NCI-H2081 treated with DMSO at 0.1 percent for 48 hours (cell line): ENCODE data around the gene HMGCL.
"Not testable (repeated sequence)": the region's sequence is repeated elsewhere in the genome, so short reads cannot be mapped to it uniquely, and the experiment has no call there.

Source experiments
- DNase-seq: peaks from one replicate; lab custom pipeline; 2025; lab: John Stamatoyannopoulos, UW

HMGCL gene

DNA sequence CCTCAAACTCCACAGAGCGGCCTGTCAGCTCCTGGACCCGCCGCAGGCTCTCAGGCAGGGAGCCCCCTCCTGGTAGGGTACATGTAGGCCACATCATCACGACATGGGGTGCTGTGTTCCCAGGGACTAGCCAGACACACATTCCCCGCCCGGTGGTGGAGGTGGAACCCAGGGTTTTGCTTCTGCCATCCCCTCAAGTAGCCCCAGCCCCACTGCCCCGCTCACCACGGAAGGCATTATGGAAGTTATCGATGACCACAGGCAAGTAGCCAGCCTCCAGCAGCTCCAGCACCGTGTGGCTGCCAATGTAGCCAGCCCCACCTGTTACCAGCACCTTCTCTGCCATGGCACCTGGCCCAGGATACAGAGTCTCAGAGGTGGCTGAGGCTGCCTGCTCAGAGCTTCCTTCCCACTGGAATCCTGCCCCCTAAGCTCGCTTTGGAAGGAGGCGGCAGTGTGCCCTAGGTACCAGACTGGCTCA lies 26.5 kb downstream of the HMGCL start:
- no peak for DNase-seq

DNA sequence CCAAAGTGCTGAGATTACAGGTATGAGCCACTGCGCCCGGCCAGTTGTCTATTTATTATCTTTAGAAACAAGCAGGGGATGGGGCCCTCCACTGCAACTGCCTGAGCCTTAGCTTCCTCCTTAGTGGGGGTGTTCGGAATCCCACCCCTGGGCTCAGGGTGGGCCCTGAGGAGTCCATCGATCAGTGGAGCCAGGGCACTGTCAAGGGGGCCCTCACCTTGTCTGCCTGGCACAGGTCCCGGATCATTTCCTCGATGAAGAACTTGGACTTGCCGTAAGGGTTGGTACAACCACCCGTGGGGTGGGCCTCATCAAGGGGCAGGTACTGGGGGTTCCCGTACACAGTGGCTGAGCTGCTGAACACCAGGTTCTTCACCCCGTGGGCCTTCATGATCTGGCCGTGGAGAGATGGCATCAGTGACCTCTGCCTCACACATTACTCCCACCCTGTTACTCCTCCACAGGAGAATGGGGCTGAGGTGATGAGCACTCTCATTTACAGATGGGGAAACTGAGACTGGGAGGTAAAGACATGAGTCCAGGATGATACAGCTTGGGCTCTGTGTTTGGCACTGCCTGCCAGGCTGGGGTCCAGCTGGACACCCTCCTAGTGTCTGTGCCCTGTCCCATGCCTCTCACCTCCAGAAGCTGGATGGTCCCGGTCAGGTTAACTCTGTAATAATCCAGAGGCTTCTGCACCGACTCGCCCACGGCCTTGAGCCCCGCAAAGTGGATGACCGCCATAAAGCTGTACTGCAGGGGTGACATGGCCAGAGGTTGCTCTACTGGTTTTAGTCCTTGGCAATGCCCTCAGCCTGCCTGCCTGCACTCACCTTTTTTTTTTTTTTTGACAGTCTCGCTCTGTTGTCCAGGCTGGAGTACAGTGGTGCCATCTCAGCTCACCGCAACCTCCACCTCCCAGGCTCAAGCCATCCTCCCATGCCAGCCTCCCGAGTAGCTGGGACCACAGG lies 27.5 kb downstream of the HMGCL start:
- DNase-seq, result no peak

DNA sequence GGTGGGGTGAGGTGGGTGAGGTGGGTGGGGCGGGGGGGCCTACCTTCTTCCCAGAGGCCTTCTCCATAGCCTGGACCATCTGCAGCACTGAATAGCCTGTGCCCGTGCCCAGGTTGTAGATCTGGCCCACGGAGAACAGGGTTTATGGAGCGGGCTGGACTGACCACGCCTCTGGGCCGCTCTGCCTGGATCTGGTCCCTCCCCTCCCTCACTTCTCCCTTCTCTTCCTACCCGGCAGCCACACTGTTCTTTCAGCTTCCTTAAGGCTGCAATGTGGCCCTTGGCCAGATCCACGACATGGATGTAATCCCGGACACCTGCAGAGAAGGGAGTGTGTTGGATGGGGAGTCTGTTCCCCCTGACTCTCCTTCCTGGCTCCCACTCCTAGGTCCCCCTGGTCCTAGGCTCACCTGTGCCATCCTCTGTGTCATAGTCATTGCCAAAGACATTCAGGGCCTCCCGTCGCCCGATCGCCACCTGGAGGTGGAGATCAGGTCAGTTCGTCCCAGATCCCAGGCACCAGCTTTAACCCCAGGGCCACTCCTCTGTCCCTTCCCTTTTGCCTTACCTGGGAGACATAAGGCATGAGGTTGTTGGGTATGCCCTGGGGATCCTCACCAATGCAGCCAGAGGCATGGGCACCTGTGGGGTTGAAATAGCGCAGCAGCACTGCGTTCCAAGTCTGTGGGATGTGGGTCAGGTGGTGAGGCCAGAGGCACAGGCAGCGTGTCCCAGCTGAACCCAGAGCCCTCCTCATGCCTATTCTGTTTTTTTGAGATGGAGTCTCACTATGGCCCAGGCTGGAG lies 28.6 kb downstream of the HMGCL start:
- DNase-seq, result no peak

DNA sequence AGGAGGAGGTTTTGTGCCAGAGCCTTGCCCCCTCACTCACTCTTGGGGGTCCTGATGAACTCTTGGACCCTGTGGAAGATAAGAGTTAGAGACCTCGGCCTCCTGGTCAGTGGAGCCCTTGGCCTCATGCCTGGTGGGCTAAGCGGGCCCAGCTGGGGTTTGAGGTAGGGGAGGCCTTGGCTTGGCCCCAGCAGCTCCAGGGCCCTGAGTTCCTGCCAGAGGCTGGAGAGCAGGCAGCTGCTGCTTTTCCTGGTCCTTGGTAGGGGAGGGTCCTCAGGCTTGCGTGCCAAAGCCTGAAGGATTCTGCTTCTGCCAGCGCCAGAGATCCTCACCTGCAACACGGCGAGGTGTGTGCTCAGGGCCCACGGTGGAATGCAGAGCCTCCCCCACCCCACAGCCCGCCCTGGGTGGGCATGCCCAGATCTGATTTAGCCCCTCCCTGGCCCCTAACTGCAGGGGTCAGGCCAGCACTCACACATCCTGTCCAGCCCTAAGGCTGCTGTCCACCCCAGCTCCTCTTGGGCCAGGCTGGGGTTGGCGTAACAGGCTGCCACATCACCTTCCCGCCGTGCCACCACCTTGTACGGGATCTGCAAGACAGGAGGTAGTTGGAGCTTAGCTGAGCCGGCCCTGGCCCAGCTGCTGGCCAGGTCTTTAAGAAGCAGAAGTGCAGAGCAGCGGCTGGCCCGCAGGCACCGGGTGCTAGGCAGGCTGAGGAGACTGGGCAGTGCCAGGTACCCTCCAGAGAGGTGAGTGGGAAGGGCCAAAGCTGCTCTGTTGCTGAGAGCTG lies 29.4 kb downstream of the HMGCL start:
- no peak for DNase-seq

DNA sequence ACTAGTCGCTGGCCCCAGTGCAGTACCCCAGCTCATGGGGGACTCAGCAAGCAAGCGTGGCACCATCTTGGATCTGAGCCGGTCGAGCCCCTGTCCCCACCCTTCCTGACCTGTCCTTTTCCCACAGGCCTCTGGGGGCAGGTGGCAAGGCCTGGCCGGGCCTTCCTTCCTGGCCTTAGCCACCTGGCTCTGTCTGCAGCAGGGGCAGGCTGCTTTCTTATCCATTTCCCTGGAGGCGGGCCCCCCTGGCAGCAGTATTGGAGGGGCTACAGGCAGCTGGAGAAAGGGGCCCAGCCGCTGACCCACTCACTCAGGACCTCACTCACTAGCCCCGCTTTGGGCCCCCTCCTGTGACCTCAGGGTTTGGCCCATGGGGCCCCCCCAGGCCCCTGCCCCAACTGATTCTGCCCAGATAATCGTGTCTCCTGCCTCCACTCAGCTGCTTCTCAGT lies 30.5 kb downstream of the HMGCL start:
- not testable (repeated sequence) for DNase-seq

DNA sequence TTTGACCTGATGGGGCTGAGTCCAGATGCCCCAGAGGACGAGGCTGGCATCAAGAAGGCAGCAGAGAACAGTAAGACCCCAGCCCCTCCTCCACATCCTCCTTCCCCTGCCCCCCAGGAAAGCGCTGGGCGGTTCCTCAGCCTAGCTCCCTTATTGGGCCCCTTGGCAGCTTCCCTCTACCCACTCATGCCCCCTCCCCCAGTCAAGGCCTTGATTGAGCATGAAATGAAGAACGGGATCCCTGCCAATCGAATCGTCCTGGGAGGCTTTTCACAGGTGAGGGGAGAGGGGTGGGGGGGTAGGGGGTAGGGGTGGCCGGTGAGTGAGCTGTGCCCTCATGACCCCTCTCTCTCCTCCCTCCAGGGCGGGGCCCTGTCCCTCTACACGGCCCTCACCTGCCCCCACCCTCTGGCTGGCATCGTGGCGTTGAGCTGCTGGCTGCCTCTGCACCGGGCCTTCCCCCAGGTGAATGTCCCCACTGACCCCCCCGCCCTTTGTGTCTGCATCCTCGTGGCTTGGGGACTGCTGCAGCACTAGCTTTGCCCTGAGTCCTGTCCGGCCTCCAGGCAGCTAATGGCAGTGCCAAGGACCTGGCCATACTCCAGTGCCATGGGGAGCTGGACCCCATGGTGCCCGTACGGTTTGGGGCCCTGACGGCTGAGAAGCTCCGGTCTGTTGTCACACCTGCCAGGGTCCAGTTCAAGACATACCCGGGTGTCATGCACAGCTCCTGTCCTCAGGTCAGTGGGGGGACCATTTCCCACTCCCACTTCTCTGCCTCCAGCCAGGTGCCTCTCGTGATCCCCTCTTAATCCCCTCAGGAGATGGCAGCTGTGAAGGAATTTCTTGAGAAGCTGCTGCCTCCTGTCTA lies 31.1 kb downstream of the HMGCL start:
- no peak for DNase-seq

DNA sequence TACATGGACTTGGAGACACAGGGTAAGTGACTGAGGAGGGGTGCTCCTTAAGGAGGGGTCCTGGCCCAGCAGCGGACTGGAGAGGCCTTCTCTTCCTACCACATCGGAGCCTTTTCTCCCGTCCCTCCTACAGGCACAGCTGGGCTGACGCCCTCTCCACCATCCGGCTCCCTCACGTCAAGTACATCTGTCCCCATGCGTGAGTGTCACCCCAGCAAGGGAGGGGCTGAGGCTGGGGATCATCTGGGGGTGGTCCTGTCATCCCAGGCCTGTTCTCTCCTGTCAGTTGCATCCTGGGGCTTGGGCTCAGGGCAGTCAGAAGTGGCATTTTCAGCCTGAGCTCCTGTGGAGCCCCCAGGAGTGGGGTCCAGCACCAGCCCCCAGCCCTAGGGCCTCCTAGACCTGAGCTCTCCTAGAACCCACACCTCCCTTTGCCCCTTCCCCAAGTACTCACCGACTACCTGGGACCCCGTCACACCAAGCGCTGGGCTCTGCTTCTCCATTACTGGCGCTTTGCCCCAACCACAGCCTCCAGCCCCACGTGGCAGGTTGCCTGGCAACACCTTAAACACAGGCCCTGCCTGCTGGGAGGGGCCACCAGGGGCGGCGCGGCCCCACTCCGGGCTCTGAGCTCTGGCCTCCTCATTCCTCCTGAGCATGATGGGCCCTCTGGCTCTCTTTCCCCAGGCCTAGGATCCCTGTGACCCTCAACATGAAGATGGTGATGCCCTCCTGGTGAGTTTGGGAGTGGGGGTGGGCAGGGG lies 32.0 kb downstream of the HMGCL start:
- DNase-seq, result no peak

DNA sequence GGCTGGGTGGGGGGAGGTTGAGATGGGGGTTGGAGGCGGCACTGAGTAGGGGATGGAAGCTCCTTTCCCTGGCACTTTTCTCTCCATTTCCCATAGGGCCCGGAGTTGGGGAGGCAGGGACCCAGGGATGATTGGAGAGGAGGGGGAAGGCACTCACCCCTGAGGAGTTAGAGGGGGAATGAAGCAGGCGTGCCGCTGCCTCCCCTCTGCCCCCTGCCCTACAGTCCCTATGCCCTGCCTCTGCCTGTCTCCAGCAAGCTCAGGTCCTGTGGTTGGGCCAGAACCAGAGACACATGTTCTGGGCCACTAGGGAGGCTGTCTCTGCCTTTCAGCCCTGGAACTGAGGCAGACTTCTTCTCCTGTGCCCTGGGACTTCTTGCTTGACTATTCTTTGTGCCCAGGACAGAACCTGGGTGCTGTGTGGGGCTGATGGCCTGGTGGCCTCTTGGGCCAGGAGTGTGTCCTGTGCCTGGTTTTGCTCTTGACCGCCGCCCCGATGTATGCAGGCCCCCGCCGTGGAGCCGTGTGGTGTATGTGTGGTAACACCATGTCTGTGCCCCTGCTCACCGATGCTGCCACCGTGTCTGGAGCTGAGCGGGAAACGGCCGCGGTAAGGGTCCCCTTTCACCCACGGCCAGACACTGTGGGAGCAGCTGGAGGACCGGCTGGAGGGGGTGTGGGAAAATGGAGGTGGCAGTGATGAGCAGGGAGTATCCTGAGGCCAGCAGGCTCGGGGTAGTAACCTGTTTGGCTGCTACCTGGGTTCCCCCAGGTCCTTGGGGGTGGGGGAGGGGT lies 32.9 kb downstream of the HMGCL start:
- DNase-seq, result no peak

DNA sequence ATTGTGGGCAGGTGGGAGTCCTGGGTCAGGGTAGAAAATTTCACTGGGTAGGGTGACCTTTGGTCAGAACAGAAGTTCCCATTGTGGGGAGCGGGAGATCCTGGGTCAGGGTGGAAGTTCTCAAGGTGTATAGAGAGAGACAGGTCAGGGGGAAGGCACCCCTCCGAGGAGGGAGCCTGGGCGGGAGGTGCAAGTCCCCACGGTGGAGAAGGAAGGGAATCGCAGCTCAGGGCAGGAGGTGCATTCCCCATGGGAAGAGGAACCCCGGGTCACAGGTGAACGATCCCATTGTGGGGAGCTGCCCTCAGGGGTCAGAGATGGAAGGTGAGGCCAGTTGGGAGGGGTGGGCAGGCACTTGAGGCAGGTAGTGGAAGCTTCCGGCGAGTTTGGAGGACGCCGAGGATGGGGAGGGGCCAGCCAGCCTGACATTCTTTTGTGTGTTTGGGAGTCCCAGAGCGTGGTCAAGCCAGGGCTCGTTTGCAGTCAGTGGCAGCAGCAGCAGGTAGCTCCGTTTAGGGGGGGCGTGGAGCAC lies 33.6 kb downstream of the HMGCL start:
- no peak for DNase-seq

DNA sequence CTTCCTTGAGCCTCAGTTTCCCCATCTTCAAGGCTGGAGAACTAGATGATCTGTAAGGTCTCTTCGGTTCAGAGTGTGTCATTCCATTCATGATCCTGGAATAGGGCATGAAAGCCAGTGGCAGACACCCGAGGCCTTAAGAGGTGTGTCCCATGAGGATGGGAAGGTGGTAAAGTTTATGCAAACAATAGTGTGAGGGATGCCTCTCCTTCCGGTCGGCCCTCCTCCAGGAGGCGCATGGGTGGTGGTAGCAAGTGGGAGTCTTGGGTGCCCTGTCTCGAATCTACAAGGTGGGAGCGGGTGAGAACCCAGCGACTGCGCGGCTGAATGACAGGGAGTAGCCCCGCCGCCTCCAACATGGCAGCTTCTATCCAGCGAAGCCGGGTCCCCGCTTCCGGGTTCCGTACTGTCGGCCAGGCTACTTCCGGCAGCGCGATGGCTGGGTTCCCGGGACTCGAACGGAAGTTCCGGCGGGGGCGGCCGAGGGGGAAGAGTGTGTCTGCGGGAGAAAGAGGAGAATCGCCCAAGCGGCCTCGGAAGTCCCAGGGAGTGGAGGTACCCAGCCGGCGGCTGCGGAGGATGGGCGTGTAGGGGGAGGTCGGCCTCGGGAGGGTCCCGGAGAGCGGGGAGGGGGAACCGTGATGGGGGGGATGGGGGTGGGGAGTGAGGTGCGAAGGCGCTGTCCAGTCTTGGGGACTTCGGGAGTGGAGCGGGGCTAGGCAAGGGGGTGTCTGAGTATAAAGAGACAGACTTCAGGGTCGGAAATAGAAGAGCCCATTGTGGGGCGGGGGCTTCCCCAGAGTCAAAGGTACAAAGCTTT lies 34.3 kb downstream of the HMGCL start, which contains the start of gene LYPLA2:
Gene LYPLA2, plus strand, starts transcription at position 450 of the 820 bp plus-strand sequence. CDS start 1,538 bp downstream, outside the sequence.
- peak; percentile 60 for DNase-seq

DNA sequence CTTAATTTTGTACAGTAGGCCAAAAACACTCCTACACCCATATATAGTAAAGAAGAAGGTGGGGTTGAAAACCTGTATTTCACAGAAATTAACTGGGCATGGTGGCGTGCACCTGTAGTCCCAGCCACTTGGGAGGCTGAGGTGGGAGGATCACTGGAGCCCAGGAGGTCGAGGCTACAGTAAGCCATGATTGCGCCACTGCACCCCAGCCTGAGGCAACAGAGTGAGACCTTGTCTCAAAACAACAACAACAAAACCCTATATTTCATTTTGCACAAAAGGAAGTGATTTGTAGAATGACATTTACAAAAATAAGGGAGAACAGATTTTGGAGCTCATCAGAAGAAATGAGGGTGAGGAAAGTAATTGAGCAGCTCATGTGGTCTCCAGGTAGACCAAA lies 36.5 kb downstream of the HMGCL start:
- DNase-seq, result no peak

DNA sequence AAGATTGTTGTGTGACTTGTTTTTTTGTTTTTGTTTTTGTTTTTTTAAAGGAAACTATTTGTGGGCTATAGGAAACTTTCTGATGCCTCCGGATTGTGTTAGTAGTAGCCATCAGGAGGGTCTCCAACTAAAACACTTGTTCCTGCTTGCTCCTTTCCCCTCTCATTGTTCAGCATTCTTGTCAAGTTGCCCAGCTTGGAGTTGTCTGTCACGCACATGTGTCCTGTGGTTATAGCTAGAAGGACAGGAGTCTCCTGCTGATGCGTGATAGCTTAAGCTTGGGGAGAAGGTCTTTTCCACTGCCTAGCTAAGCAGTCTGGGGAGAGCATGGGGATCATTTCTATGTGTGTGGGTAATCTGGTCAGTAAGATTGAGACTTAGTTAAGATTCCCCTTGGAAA lies 37.5 kb downstream of the HMGCL start:
- no peak for DNase-seq

DNA sequence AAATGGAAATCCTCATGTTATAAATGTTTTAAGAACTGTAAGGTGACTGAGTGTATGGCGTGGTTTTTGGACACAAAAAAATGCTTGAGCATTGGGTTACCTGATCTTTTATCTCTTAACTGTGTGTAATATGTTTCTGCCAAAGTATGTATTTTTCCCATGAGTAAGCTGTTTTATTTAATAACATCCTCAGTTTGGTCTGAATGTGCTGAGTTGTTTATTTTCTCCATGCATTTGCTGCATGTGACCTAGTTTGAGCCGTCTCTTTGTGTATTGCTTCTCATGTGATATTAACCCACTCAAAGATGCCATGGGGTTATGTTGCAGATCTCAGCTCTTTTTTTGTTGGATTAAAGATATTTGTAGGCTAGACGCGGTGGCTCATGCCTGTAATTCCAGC lies 40.4 kb downstream of the HMGCL start:
- no peak for DNase-seq

DNA sequence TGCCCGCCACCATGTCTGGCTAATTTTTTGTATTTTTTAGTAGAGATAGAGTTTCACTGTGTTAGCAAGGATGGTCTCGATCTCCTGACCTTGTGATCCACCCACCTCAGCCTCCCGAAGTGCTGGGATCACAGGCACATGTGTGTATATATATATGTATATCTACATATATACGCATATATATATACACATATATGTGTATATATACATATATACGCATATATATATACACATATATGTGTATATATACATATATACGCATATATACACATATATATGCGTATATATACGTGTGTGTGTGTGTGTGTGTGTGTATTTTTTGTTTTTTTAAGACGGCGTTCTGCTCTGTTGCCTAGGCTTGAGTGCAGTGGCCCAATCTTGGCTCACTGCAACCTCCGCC lies 42.1 kb downstream of the HMGCL start:
- DNase-seq, result not testable (repeated sequence)

DNA sequence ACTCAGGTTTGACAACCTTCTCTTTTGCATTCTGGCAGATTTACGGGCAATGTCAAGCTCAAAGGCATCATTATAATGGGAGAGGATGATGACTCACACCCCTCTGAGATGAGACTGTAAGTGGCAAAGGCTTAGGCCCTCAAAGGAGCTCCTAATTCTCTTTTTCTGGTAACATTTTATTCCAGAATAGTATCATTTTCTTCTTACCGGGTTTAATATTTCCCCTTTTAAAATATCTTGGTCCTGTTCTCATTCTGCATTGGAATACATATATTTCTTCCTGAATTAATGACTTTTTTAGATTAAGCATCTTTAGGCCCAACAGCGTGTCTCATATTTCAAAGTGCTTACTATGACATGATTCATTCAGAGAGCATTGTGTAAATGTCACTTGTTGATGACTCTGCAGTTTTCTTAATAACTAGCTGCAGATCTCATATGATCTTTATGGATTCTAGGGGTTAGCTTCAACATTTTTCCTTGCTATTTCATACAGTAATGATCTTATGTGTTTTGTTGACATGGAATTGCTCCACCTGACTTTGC lies 45.3 kb downstream of the HMGCL start:
- no peak for DNase-seq

DNA sequence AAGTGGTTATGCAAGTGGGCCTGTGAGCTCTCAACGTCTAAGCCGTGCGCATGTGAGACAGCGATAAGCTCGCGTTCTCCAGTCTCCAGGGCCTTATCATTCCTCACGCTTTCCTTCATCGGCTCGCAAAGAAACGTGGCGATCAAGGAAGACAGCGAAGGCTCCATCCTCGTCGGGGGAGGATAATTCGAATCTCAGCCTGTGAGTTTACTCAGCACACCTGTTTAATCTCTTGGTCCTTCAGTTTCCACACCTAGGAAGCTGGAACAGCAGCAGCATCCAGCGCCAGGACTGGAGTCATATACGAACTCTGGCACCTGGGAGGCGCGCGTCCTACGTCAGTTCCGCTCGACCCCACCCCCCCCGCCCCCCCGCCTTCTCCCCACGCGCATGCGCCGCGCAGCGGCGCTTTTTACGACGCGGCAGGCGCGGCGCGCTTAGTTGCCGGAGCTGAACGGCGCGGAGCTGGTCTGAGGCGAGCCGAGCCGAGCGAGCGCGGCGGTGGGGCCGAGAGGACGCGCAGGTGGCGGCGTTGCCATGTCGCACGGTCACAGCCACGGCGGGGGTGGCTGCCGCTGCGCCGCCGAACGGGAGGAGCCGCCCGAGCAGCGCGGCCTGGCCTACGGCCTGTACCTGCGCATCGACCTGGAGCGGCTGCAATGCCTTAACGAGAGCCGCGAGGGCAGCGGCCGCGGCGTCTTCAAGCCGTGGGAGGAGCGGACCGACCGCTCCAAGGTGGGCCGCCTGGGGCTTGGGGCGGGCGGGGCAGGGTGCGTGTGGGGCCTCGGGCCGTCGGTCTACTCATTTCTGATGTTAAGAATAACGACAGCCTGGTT lies 47.0 kb downstream of the HMGCL start, which contains the start of gene PITHD1:
Gene PITHD1, plus strand, starts transcription at position 440 of the 836 bp plus-strand sequence. Its CDS starts 98 bp downstream, at position 538.
- DNase-seq, result peak; percentile 68

DNA sequence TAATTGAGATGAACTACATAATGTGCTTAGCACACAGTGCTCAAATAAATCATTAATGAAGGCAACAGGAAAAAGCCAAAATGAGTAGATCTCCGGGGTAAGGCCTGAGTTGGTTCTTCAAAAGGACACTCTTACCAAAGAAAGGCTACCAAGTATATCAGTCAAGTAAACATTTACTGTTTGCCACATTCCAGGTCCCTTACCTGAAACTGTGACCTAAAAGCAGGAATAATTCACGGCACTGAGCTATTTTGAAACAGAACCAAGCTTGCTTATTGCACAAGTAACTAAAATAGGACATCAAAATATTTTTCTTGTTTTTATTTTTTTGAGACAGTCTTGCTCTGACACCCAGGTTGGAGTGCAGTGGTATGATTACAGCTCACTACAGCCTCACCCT lies 49.0 kb downstream of the HMGCL start:
- DNase-seq, result no peak
